NCI-H1417 treated with DMSO at 0.1 percent for 48 hours (cell line): ENCODE data around the gene COQ10A.
A peak's percentile ranks its signal among the peaks of the same experiment; 100 is the strongest.

Source experiments
- DNase-seq: peaks from one replicate; lab custom pipeline; 2025; lab: John Stamatoyannopoulos, UW

The COQ10A gene

GRCh38 chr12:56266693-56267442 lies at the start of gene COQ10A:
TSS of gene COQ10A (plus strand) at chr12:56266942. CDS start at chr12:56267119, 177 bp downstream.
- DNase-seq: peak; percentile 73

GRCh38 chr12:56219840-56220239 lies 46.9 kb upstream of the COQ10A start:
- no peak for DNase-seq

- no peak for DNase-seq
Measured at GRCh38 chr12:56220611-56221231, 46.0 kb upstream of the COQ10A start.

- DNase-seq: no peak
Measured at GRCh38 chr12:56221232-56221756, 45.4 kb upstream of the COQ10A start.

- DNase-seq: peak; percentile 92
Measured at GRCh38 chr12:56221757-56222530, 44.8 kb upstream of the COQ10A start, which contains the start of gene RNF41. TSS of gene RNF41 (minus strand) at chr12:56221922. CDS start at chr12:56214047, 7,875 bp downstream.

GRCh38 chr12:56222531-56222895 lies 44.2 kb upstream of the COQ10A start:
- DNase-seq: no peak

GRCh38 chr12:56223571-56224101 lies 43.1 kb upstream of the COQ10A start:
- no peak for DNase-seq

GRCh38 chr12:56224102-56224701 lies 42.5 kb upstream of the COQ10A start, which contains the start of gene NABP2:
TSS of gene NABP2 (plus strand) at chr12:56224342. CDS start at chr12:56224857, 515 bp downstream.
- peak; percentile 94 for DNase-seq

- DNase-seq: no peak
Measured at GRCh38 chr12:56224954-56225353, 41.8 kb upstream of the COQ10A start.

- no peak for DNase-seq
Measured at GRCh38 chr12:56229082-56229481, 37.7 kb upstream of the COQ10A start.

- DNase-seq: no peak
Measured at GRCh38 chr12:56229916-56230431, 36.8 kb upstream of the COQ10A start, which contains the start of gene SLC39A5. TSS of gene SLC39A5 (plus strand) at chr12:56230051. CDS start at chr12:56231275, 1,224 bp downstream.

GRCh38 chr12:56230432-56231183 lies 36.1 kb upstream of the COQ10A start:
- DNase-seq: no peak

- DNase-seq: no peak
Measured at GRCh38 chr12:56231184-56231582, 35.6 kb upstream of the COQ10A start.

GRCh38 chr12:56234746-56235436 lies 31.9 kb upstream of the COQ10A start:
- no peak for DNase-seq

- no peak for DNase-seq
Measured at GRCh38 chr12:56236091-56236490, 30.7 kb upstream of the COQ10A start.

- no peak for DNase-seq
Measured at GRCh38 chr12:56236985-56237384, 29.8 kb upstream of the COQ10A start.

- no peak for DNase-seq
Measured at GRCh38 chr12:56237552-56237951, 29.2 kb upstream of the COQ10A start.

- no peak for DNase-seq
Measured at GRCh38 chr12:56241424-56242303, 25.1 kb upstream of the COQ10A start.

GRCh38 chr12:56242986-56243385 lies 23.8 kb upstream of the COQ10A start:
- DNase-seq: no peak
